DMS 273 (cell line): ENCODE data around the gene ENDOG.

ENCODE experiments used
- DNase-seq: peaks from one replicate; lab custom pipeline; 2025; ENCODE audit not compliant: unreplicated experiment; lab: John Stamatoyannopoulos, UW

ENDOG gene

DNA sequence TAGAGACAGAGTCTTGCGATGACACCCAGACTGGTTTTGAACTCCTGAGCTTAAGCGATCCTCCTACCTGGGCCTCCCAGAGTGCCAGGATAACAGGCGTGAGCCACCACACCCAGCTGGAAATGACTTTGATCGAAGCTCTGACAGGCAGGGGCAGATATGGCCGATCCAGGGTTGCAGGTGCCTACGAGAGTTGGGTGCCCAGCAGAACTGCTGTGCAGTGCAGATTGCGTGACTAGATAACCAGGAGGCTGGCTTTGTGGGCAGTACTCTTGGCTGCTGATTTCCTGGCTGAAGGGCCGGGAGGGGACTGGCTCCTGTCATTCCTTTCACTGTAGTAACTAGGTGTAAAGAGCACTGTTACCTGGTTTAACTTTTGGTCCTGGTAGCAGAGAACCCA is 19.4 kb upstream of the ENDOG start:
- no peak for DNase-seq

GRCh38 chr9:128800061-128800460 is 18.2 kb upstream of the ENDOG start:
- DNase-seq = no peak

DNA sequence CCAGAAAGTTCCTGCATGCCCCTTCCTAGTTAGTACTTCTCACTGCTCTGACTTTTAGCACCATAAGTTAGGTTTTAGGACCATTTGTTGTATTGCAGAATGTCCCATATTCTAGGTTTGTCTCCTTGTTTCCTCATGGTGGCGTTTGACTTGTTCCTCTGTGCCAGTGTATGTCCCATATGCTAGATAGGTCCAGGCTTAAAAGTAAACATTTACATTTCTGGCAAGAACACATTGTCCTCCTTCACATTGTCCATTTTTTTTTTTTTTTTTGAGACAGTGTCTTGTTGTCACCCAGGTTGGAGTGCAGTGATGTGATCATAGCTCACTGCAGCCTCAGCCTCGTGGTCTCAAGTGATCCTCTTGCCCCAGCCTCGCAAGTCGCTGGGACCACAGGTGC is 15.8 kb upstream of the ENDOG start:
- DNase-seq = no peak

GRCh38 chr9:128805661-128806060 is 12.6 kb upstream of the ENDOG start:
- DNase-seq = no peak

GRCh38 chr9:128807827-128808226 is 10.5 kb upstream of the ENDOG start:
- no peak for DNase-seq

DNA sequence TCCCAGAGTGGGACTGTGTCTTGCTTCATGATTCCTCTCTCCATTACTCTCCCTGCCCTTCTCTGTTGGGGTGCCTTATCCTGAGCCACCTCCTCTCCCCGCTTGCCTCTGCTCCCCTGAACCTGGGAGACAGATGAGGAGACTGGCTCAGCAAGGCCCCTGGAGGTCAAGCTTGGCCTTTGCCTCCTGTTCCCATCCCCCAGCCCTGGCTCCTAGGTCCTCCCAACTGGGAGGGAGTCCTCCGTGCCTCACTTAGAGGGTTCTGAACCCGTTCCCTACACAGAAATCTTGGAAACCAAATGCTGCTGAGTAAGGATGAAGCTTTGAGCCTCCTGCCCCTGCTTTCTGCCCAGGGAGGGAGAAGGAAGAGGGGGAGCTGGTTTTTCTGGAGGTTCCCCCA is 9.8 kb upstream of the ENDOG start:
- DNase-seq = no peak

- DNase-seq = no peak
Observed at GRCh38 chr9:128809036-128809599, 9.2 kb upstream of the ENDOG start.

DNA sequence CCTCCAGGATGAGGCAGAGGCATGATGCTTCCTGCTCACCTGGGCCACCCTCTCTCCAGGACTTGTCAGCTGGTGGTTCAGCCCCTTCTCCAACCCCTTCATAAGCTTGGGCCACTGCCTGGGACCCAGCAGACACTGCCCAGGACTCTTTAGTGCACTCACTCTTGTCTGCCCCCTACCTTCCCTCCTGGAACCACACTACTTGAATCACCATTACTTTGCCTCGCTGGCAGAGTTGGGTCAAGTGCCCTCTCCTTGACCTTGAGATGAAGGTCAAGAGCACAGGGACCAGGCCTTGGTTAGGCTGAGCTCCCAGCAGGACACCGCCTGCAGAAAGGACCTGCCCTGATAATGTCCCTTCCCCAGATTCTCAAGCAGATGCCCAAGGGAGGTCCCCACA is 8.5 kb upstream of the ENDOG start:
- DNase-seq = no peak

- no peak for DNase-seq
Observed at GRCh38 chr9:128810873-128811272, 7.4 kb upstream of the ENDOG start.

- peak; percentile 72 for DNase-seq
Observed at GRCh38 chr9:128818839-128819715, 777 bp downstream of the ENDOG start.

DNA sequence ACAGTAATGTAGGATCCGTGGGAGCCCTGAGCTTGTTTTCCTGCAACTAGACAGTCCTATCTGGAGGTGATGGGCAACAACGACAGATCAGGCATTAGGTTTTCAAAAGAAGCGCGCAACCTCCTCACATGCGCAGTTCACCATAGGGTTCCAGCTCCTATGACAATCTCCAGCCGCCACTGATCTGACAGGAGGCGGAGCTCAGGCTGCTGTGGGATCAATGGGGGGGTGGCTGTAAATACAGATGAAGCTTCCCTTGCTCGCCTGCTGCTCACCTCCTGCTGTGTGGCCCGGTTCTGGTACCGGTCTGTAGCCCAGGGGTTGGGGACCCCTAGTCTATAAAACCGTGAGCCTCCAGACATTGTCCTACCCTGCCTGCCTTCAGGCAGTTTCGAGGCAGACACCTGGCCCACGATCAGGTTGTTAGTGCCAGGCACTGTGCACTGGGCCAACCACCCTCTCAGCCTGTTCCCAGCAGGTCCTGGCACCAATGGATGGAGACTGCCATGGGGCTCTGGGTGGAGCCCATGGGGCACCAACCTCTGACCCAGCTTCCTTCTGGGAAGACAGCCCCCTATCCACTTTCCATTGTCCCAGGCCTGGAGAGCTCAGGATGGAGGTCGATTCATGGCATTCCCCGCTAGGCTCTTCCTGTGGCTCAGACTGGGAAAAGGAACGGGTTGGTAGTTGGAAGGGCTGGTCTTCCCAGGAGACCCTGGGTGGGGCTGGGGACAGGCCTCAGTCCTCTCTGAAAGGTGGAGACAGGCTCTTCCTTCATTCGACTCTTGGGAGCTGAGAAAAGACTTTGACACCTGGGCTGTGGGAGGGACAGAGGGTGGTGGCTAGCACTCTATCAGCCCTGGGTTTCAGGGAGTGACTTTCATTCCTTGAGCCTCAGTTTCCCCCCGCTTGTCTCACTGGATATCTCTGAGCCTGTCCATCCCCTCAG is 1.7 kb downstream of the ENDOG start:
- DNase-seq = no peak

DNA sequence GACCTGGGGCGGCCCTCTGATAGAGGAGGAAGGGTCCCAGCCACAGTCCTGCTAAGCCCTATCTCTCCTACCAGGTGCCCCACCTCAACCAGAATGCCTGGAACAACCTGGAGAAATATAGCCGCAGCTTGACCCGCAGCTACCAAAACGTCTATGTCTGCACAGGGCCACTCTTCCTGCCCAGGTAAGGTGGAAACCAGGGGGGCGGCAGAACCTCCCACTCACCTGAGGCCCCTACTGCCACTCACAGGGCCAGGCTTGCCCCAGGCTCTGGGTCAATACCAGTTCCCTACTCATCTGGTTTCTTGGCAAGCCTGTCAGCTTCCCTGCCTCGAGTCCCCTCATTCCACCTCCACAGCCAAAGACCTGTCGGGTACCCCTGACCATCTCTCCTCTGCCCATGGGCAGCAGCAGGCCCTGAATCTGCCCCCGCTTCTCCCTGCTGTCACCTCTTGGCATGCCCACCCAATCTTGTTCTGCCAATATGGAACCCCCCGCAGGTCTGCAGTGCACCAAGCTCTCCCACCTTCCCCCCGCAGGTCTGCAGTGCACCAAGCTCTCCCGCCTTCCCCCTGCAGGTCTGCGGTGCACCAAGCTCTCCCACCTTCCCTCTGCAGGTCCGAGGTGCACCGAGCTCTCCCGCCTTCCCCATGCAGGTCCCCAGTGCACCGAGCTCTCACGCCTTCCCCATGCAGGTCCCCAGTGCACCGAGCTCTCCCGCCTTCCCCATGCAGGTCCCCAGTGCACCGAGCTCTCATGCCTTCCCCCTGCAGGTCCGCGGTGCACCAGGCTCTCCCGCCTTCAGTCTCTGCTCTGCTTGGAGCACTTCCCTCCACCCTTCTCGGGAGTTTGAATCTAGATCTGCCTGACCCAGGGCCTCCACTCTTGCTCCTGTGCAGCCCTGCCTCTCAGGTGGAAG is 2.6 kb downstream of the ENDOG start:
- DNase-seq = no peak

DNA sequence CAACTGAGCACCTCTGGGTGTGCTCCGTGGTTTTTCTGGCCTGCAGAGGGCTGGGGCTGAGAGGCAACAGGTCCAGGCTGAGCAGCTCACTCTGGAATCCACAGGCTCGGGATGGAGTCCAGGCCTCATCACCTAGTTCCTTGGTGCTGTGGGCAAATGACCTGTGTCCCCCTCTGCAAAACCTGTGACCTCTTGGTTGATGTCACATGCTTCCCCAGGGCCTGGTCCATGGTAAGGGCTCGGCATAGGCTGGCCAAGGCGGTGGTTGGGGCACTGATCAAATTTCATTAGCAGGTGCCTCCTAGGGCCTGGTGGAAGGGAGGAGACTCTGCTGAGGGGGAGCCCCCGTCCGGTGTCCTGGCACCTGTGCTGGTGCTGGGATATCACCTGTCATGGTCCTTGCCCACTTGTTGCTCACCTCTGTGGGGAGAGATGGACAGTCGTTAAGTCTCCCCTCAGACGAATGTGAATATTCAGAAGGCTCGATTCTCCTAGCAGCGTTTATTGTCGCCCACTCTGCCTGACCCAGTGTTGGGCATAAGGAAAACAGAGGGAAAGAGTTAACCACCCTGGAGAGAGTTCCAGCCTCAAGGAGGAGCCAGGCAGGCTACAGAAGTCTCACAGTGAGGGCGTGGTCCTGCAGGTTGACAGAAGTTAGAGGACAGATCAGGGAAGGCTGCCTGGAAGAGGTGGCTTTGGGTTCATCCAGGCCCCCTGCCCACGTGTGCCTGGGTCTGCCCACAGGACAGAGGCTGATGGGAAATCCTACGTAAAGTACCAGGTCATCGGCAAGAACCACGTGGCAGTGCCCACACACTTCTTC is 3.5 kb downstream of the ENDOG start:
- DNase-seq = no peak

- DNase-seq = no peak
Observed at GRCh38 chr9:128822407-128823042, 4.2 kb downstream of the ENDOG start.

- DNase-seq = no peak
Observed at GRCh38 chr9:128823362-128823902, 5.1 kb downstream of the ENDOG start.

DNA sequence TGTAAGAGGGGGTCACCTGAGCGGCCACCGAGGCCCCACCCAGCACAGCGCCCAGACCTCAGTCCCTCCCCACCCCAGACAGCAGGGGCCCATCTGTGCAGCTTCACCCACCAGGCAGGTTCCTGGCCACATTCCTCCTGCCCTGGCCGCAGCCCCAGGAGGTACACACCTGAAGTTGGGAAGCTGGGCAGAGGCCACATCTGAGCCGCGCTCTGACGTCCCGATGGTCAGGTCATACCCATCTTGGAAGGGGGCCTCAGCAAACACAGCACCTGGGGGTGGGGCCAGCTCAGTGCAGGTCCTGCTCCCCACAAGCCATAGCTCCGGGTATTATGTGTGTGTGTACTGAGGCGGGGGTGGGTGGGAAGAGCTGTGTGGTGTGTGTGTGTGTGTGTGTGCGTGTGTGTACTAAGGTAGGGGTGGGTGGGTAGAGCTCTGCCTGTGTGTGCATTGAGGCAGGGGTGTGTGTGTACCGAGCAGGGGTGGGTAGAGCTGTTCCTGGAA is 5.7 kb downstream of the ENDOG start:
- no peak for DNase-seq

- no peak for DNase-seq
Observed at GRCh38 chr9:128824911-128825310, 6.6 kb downstream of the ENDOG start.

DNA sequence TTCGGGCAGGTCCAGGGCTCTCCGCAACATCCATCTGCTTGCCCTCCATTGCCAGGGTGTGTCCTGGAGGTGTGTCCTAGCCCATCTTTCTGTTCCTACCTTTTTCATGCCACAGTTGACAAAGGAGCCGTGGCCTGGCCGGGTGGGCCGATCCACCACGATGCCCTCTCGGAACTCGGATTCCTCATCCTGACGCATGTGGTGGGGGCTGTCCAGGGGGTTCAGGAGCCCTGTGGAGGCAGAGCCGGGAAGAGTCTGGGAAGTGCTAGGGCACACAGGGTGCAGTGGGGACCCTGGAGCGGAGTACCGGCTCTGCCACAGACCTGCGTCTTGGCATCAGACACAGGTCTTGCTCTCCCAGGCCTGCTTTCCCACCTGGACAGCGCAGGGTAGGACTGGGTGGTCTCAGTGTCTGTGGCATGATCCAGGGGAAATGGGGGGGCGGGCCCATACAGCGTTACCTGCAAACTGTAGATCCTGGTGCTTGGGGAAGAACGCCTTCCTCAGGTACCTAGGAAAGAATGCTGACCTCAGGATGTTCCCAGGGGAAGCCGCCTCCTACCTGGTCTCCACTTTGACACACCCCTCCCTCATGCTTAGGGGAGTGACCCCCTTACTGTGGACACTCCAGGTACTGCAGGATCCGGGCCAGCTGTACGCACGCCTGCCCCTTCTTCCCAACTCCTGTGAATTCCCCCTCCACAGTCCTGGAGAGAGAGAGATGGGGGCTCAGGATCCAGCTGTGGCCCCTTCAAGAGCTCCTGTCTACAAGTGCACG is 7.8 kb downstream of the ENDOG start:
- peak; percentile 22 for DNase-seq
